GM12872 (cell line): ENCODE data around the gene GPR85.

Source experiments
- CTCF ChIP-seq: IDR thresholded peaks from 3 replicates; pipeline ENCODE4 v1.5.1; 2011; ENCODE audit warnings: low read depth, mild to moderate bottlenecking, low read length, moderate library complexity; ENCODE audit not compliant: insufficient read depth

Gene GPR85

GRCh38 chr7:113086431-113086888, at the start of gene GPR85:
Gene GPR85, minus strand, starts transcription at chr7:113086827. Its CDS starts 2,106 bp downstream, at chr7:113084721.
- TF ChIP-seq CTCF = no peak

GRCh38 chr7:113134025-113134424, 47.4 kb upstream of the GPR85 start:
- no peak for TF ChIP-seq CTCF

- TF ChIP-seq CTCF = no peak
These were observed 44.7 kb upstream of the GPR85 start for GRCh38 chr7:113131367-113131766.

- TF ChIP-seq CTCF = no peak
These were observed 41.4 kb upstream of the GPR85 start for GRCh38 chr7:113128031-113128430.

GRCh38 chr7:113125728-113126127, 39.1 kb upstream of the GPR85 start:
- no peak for TF ChIP-seq CTCF

- TF ChIP-seq CTCF = no peak
These were observed 36.1 kb upstream of the GPR85 start for GRCh38 chr7:113122744-113123143.

- no peak for TF ChIP-seq CTCF
These were observed 34.0 kb upstream of the GPR85 start for GRCh38 chr7:113120647-113121046.

GRCh38 chr7:113119429-113119828, 32.8 kb upstream of the GPR85 start:
- no peak for TF ChIP-seq CTCF
